Suprapubic skin (tissue), 3 donors: Measurements from ENCODE around the gene NFATC3.
"Not testable (repeated sequence)": the region's sequence is repeated elsewhere in the genome, so short reads cannot be mapped to it uniquely, and the experiment has no call there.

Experiments used
- EP300 ChIP-seq: sonication (generic); formaldehyde crosslinking; IDR thresholded peaks from one replicate; pipeline ENCODE4 v1.6.1; 2017; ENCODE audit warnings: antibody characterized with exemption
- POLR2A ChIP-seq, 2 donors: fragments of 450-650 bp; IDR thresholded peaks; one replicate each; pipeline ENCODE4 v1.6.1; 2017; ENCODE audit warnings: antibody characterized with exemption in 2 of 2, mild to moderate bottlenecking in 2 of 2, moderate library complexity in 2 of 2
- TF ChIP-seq, protein P1 (sequence below), 2 donors: fragments of 200-600 bp in 1 of 2; fragments of 450-650 bp in 1 of 2; sonication (generic) in 1 of 2; IDR thresholded peaks; one replicate each; pipeline ENCODE4 v1.5.1; 2016 to 2019; ENCODE audit warnings: antibody characterized with exemption in 2 of 2, mild to moderate bottlenecking in 1 of 2, moderate library complexity in 1 of 2

DNA sequence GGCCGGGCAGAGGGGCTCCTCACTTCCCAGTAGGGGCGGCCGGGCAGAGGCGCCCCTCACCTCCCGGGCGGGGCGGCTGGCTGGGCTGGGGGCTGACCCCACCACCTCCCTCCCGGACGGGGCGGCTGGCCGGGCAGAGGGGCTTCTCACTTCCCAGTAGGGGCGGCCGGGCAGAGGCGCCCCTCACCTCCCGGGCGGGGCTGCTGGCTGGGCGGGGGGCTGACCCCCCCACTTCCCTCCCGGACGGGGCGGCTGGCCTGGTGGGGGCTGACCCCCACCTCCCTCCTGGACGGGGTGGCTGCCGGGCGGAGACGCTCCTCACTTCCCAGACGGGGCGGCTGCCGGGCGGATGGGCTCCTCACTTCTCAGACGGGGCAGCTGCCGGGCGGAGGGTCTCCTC, 78.1 kb downstream of the NFATC3 start:
- not testable (repeated sequence) for TF ChIP-seq EP300; POLR2A (IDR thresholded peaks at IDR 0.05)
- TF ChIP-seq, protein P1, sequence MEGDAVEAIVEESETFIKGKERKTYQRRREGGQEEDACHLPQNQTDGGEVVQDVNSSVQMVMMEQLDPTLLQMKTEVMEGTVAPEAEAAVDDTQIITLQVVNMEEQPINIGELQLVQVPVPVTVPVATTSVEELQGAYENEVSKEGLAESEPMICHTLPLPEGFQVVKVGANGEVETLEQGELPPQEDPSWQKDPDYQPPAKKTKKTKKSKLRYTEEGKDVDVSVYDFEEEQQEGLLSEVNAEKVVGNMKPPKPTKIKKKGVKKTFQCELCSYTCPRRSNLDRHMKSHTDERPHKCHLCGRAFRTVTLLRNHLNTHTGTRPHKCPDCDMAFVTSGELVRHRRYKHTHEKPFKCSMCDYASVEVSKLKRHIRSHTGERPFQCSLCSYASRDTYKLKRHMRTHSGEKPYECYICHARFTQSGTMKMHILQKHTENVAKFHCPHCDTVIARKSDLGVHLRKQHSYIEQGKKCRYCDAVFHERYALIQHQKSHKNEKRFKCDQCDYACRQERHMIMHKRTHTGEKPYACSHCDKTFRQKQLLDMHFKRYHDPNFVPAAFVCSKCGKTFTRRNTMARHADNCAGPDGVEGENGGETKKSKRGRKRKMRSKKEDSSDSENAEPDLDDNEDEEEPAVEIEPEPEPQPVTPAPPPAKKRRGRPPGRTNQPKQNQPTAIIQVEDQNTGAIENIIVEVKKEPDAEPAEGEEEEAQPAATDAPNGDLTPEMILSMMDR (IDR thresholded peaks at IDR 0.05), result not testable (repeated sequence)
